GM18526 (cell line): ENCODE data around the gene DIP2A.

ENCODE experiments used
- POLR2A ChIP-seq: IDR thresholded peaks from 3 replicates; pipeline ENCODE4 v1.6.1; 2011; ENCODE audit not compliant: insufficient read length; ENCODE audit errors: extremely low read depth

The DIP2A gene

DNA sequence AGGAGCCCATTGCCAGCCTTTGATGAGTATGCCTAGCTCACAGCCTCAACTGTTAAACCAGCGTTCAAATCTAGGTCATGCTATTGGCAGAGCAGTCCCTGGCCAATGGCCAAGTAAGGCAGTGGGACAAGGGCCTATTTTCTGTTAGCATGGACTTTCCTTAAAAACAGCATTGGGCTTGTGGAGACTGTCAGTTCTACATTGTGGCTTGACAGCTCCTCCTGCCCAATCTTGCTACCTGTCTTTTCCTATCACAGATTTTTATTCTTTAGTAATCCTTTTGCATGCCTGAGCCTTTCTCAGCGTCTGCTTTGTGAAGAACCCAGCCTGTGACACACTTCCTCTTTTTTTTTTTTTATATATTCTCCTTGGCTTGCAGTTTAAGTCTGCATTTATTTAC lies 56.4 kb downstream of the DIP2A start:
- TF ChIP-seq POLR2A: no peak

DNA sequence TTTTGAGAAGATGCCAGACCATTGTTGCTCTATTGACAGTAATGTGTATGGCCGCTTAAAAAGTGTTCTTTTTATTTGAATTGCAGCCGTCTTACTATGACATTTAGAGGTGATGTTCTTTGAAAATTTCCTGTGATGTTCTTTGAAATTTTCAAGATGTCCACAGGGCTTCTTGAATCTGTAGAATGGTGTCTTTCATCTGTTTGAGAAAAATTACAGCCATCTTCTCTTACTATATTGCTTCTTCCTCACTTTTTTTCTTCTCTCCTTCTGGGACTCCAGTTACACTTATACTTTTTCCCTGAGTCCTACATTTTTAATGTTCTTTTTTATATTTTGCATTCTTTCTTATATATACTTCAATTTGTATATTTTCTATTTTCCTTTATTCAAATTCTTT lies 57.4 kb downstream of the DIP2A start:
- TF ChIP-seq POLR2A: no peak

DNA sequence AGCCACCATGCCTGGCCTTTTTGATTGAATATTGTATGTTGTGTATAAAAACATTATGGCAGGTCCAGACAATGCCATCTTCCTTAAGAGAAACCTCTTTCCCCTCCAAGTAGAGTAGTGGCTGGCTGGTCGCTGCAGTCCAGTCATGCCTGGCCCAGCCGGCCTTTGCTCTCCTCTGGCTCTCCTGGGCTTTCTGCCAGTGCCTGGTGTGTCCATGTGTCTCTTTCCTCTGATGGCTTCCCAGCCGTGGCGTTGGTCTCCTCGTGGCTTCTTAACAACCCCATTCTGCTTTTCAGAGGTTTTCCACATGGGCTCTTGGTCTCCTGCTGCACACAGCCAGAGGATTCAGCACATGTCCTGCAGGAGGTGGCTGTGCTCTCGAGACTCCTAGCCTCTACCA lies 58.7 kb downstream of the DIP2A start:
- no peak for TF ChIP-seq POLR2A

DNA sequence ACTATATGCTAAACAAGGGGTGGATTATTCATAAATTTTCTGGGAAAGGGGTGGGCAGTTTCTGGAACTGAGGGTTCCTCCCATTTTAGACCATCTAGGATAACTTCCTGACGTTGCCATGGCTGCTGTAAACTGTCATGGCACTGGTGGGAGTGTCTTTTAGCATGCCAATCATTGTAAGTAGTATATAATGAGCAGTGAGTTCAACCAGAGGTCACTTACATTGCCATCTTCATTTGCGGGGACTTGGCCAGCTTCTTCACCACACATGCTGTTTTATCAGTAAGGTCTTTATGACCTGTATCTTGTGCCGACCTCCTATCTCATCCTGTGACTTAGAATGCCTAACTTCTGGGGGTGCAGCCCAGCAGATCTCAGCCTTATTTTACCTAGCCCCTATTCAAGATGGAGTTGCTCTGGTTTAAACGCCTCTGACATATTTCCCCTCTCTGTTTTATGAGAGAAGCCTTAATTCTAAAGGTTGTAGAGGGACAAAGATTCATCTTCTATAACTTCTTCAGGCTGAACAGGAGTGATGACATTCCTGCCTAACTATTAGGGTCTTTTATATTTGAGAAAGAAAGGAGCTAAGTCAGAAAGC lies 60.4 kb downstream of the DIP2A start:
- no peak for TF ChIP-seq POLR2A

DNA sequence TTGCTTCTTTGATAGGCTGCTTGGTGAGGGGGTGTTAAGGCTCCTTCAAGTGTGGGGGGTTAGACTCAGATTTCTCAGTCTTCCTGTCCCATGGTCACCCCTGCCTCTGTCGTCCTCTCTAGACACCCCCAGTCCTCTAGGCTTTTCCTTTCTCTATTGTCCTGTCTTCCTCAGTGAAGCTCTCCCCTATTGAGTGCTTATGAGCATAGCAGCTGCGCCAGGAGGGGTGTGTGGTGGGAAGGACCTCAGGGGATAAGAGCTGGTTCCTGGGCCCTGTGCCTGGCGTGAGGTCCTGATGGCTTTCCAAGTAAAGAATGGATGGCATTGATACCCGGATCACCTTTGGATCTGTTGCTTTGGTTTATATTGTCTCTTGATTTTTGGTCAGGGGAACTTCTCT lies 69.1 kb downstream of the DIP2A start:
- no peak for TF ChIP-seq POLR2A

DNA sequence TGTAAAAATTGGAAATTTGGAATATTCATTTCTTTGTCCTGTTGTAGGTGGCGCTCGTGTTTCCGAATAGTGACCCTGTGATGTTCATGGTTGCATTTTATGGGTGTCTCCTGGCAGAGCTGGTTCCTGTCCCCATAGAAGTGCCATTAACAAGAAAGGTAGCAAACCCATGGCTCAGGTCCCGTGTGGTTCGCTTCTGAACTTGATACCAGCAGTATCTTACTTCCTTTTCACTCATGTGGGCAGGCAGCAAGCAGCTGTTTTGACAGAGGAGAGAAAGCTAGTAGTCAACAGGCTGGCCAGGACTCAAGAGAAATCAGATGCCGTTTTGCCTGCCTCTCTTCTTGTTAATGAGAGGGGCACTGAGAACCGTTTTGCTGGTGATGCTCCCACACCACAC lies 73.4 kb downstream of the DIP2A start:
- TF ChIP-seq POLR2A: no peak

DNA sequence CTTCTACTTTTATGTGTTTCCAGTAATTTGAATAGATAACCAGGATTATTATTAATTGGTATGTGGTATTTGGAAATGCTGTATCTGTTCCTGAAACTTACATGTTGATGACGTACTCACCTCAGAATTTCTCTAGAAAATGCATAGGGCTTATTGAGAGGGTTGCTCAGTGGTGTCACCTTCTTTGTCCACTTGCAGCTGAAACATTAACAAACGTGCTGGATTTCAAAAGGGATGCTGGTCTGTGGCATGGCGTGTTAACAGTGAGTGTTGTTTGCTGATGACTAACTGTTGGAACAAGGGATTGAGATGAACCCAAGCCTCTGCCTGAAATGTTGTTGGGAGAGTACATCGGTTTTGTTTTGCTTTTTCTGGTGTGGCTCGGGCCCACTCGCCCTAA lies 78.3 kb downstream of the DIP2A start:
- no peak for TF ChIP-seq POLR2A

DNA sequence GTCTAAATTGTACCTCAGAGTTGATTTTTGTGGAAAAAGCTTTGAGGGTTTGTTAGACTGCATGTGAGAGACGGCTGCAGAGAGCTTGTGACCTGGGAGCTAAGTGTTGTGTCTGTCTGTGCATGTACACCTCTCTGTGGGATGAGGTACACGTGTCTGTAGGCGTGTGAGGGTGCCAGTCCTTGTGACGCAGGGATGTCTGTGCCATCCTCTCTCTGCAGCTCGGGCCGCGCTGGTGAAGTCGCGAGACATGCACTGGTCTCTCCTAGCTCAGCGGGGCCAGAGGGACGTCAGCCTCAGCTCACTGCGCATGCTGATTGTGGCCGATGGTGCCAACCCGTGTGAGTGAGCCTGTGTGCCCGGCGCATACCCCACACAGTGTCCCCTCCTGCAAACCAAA lies 79.6 kb downstream of the DIP2A start:
- no peak for TF ChIP-seq POLR2A

DNA sequence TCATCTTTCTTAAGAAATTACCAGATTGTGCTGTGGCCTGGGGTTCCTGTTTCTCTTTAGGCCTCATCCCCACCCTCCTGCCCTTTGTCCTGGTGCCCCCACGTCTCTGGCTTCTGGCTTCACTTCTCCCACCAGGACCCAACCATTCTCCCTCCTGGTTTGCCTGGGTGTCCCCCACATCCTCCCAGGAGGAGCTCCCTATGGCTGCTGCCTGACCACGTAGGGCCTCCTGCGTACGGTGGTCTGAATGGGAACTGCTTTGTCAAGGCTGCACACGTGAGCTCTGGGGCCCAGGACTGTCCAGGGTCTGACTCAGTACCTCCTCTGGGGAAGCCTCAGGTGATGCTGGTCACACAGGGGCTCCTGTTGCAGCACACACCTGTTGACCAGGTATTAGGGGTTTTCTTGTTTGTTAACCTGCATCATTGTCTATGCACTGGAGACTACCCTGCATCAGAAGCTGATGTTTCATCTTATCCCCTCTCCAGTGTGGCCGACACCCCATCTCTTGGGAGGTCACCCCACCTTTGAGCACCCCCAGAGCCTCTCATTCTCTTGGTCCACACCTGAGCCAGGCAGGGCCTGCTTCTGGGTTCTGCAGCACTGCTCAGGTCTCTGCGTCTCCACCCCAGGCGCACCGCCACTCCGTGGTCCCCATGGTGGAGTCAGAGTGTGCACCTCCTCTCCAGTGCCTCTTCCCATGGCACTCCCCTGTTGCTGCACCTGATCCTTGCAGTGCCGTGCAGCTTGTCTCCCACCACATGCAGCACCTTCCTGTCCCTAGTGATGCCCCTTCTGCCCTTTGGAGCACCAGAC lies 80.4 kb downstream of the DIP2A start:
- TF ChIP-seq POLR2A: no peak

DNA sequence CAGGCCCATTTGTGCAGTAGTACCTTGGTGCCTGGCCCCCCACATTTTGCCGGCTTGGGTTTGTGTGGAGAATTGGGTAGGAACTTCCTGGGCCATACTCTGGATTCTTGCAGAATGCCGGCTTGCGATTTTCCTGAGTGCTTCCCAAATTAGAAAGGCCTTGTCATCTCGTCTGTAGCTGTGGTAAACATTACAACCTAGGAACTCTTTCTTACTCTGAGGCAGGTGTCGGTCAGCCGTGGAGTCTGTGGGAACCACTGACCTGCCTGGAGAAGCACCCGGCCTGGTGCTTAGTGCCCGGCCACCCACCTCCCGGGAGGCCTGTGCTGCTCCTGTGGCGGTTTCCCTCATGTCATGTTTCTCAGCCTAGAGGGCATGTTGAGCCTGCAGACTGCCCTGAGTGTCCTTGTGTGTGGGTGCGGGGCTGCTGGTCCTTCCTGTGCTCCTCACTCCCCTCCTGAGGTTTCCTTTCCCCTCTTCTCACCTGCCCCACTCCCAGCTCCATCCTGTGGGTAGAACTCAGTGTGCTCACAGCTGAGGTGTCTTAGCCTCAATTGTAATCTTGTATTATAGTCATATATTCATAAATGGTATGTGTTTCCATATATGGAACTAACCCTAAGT lies 81.5 kb downstream of the DIP2A start:
- no peak for TF ChIP-seq POLR2A

DNA sequence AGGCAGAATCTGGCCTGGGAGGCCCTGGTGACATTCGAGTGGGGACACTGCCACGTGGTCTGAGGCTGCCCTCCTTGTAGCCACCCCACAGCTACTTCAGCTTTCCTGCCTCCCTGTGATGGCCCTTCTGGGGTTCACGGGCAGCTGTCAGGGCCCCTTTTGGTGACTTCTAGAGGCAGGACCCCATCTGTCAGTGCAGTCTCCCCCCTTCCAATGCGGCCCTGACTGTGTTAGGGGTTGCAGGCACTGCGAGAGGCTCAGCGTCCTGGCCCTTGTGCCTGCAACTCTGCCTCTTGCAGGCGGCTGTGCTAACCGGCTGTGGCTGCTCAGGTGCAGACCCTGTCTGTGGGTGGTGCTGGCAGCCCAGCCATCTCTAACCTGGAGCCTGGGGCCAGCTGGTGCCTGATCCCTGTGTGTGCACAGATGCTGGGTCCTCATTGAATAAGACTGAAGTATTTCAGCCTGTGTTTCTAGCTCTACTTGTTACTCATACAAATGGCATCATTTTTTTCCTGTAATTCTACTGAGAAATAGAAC lies 84.0 kb downstream of the DIP2A start:
- no peak for TF ChIP-seq POLR2A

DNA sequence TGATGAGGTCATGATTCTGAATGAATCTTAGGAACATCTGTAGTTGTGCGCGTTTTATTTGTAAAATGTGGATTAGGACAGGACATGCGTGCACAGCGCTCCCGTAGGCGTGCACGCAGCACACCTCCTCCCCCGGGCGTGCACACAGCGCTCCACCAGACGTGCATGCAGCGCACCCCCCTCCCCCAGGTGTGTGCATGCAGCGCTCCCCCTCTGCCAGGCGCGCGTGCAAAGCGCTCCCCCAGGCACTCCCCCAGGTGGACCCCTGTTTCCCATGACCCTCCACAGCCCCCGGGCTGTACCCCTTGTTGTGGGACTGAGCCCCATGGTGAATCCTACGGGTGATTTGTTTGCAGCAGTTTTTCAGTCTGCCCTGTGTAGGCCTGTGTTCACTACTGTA lies 84.6 kb downstream of the DIP2A start:
- TF ChIP-seq POLR2A: no peak

DNA sequence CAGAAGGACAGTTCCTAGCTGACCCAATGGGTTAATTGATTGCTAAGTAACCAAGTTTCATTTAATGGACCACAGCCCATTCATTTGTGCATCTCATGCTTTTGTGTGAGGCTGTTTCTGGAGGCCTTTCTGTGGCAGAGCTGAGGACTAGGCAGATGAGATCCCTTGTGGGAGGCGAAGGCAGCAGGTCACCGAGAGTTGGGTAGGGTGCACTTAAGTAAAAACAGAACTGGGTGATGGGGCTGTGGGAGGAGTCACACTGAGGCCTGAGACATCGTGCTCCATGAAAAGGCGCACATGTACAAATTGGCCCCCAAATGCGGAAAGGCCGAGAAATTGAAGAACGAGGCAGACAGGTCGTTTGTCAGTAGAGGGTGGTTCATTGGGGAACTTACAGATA lies 85.3 kb downstream of the DIP2A start:
- TF ChIP-seq POLR2A: no peak

DNA sequence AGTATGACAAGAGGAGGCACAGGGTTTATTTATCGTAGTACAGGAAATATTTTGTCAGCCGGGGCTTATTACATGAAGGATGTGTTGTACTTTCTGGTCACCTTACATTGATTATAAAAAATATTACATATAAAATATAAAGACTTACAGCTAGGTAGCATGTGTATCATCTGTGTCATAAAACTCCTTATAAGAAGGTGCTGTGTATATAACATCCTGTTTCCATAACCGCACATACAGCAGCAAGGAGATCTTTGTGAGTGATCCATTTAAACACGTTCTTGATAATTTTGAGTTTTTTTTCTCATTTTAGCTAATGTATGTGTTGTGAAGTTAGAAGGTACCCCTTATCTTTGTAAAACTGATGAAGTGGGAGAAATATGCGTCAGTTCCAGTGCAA lies 86.1 kb downstream of the DIP2A start:
- no peak for TF ChIP-seq POLR2A

DNA sequence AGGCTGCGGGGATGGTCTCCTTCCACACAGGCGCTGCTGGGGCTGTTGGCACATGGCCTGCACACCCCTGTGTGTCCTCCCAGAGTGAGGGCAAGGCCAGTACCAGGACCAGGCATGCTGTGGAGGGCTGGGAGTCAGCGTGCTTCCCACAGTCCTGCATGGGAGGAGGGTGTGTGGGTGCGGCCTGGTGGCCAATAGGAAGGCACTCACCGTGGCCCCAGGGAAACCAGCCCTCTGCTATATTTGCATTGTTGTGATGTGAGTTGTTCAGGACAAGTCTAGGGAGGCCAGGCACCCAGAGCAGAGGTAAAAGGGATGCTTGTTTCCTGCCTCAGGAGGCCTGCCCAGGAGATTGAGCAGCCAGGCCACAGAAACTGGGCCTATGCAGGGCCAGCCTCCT lies 86.7 kb downstream of the DIP2A start:
- no peak for TF ChIP-seq POLR2A

DNA sequence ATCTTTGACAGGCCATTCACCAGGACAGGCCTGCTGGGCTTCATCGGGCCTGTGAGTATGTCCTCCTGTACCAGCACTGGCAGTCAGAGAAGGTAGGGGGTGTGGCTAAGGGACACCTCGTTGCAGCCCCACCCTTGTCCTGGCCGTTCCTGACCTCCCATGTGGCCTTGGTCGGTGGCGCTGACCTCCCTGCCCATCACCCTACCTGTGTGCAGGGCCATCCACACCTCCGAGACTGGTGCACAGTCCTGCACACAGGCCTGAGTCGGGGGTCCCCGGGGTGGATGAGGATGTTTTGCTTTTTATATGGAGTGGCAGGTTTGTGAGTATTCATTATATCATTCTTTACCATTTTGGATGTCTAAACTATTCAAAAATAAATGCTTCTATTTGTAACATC lies 87.2 kb downstream of the DIP2A start:
- TF ChIP-seq POLR2A: no peak
